ENCODE results near the gene RNPEP.

The RNPEP gene

GRCh38 chr1:202029171-202029665, 46.8 kb downstream of the RNPEP start:
- Histone ChIP-seq H3K79me2 (ENCODE audit: control insufficient read depth, insufficient read depth, low read length, poor library complexity) (peaks cover under 1% of the 10 kb centered on the region), H3K36me3 (ENCODE audit: control insufficient read depth in 1 of 2, insufficient read depth in 2 of 2, low read length in 2 of 2) (no peaks in the 10 kb centered on the region), H2AFZ (ENCODE audit: insufficient read depth, low read length, poor library complexity) (no peak overlapping the region), H3K4ac (ENCODE audit: low read depth, low read length) (no peak overlapping the region), H3K4me1 (ENCODE audit: control insufficient read depth in 1 of 2, insufficient read depth in 2 of 2, low read length in 2 of 2) (peaks cover 2 to 7% of the 10 kb centered on the region in 2 experiments), H2BK12ac (ENCODE audit: low read length) (no peak overlapping the region), H3K4me3 (ENCODE audit: low read depth, low read length) (no peak overlapping the region), H4K8ac (ENCODE audit: low read depth, low read length) (no peak overlapping the region), H3K23ac (ENCODE audit: low read length) (no peak overlapping the region), H3K27ac (ENCODE audit: low read depth, low read length) (no peak overlapping the region), H3K18ac (ENCODE audit: low read length) (no peak overlapping the region), H2BK5ac (ENCODE audit: low read depth, low read length, poor library complexity) (no peak overlapping the region), H2AK5ac (ENCODE audit: low read length) (no peak overlapping the region), H4K91ac (ENCODE audit: low read depth, low read length) (no peak overlapping the region), H3K4me2 (ENCODE audit: low read length) (no peak overlapping the region), H4K12ac (ENCODE audit: low read depth, low read length) (no peak overlapping the region), H3K9me3 (ENCODE audit: insufficient read depth, low read depth, low read length) (no peaks in the 10 kb centered on the region), H3K27me3 (ENCODE audit: insufficient read depth, low read length) (no peaks in the 10 kb centered on the region), H3K14ac (ENCODE audit: low read length) (no peak overlapping the region), H2BK120ac (ENCODE audit: insufficient read depth, low read length, poor library complexity) (no peak overlapping the region), H3K79me1 (ENCODE audit: low read length) (peaks cover 4% of the 10 kb centered on the region), H3K9ac (ENCODE audit: low read length) (no peak overlapping the region)
- WGBS (ENCODE audit: extremely low coverage, insufficient coverage, insufficient read length) = no CpG with 5 or more reads among the region's 5 CpGs
- DNase-seq = no peak

GRCh38 chr1:202029727-202030126, 47.3 kb downstream of the RNPEP start:
- H4K8ac ChIP-seq (ENCODE audit: low read depth, low read length) = no peak overlapping the region
- no peak overlapping the region for H2AK5ac ChIP-seq (ENCODE audit: low read length)
- DNase-seq = no peak
- H3K4ac ChIP-seq (ENCODE audit: low read depth, low read length) = no peak overlapping the region
- H3K79me2 ChIP-seq (ENCODE audit: control insufficient read depth, insufficient read depth, low read length, poor library complexity) = peaks cover 4% of the 10 kb centered on the region
- H4K12ac ChIP-seq (ENCODE audit: low read depth, low read length) = no peak overlapping the region
- H3K27ac ChIP-seq (ENCODE audit: low read depth, low read length) = no peak overlapping the region
- H3K23ac ChIP-seq (ENCODE audit: low read length) = no peak overlapping the region
- no peak overlapping the region for H3K18ac ChIP-seq (ENCODE audit: low read length)
- H4K91ac ChIP-seq (ENCODE audit: low read depth, low read length) = no peak overlapping the region
- H3K4me2 ChIP-seq (ENCODE audit: low read length) = no peak overlapping the region
- peak overlapping the region; percentile 31 for H2BK12ac ChIP-seq (ENCODE audit: low read length)
- no peak overlapping the region for H3K14ac ChIP-seq (ENCODE audit: low read length)
- no peak overlapping the region for H2BK5ac ChIP-seq (ENCODE audit: low read depth, low read length, poor library complexity)
- WGBS (ENCODE audit: extremely low coverage, insufficient coverage, insufficient read length) = no CpG with 5 or more reads among the region's 2 CpGs
- no peaks in the 10 kb centered on the region for H3K36me3 ChIP-seq (ENCODE audit: control insufficient read depth in 1 of 2, insufficient read depth in 2 of 2, low read length in 2 of 2)
- H3K79me1 ChIP-seq (ENCODE audit: low read length) = peaks cover 8% of the 10 kb centered on the region
- no peaks in the 10 kb centered on the region for H3K9me3 ChIP-seq (ENCODE audit: insufficient read depth, low read depth, low read length)
- H3K9ac ChIP-seq (ENCODE audit: low read length) = no peak overlapping the region
- H3K27me3 ChIP-seq (ENCODE audit: insufficient read depth, low read length) = no peaks in the 10 kb centered on the region
- H2AFZ ChIP-seq (ENCODE audit: insufficient read depth, low read length, poor library complexity) = no peak overlapping the region
- H2BK120ac ChIP-seq (ENCODE audit: insufficient read depth, low read length, poor library complexity) = no peak overlapping the region
- H3K4me1 ChIP-seq (ENCODE audit: control insufficient read depth in 1 of 2, insufficient read depth in 2 of 2, low read length in 2 of 2) = peaks cover 5 to 11% of the 10 kb centered on the region in 2 experiments
- no peak overlapping the region for H3K4me3 ChIP-seq (ENCODE audit: low read depth, low read length)

GRCh38 chr1:202031796-202032195, 49.3 kb downstream of the RNPEP start:
- Histone ChIP-seq H2AK5ac (ENCODE audit: low read length) (no peak overlapping the region), H3K36me3 (ENCODE audit: control insufficient read depth in 1 of 2, insufficient read depth in 2 of 2, low read length in 2 of 2) (no peaks in the 10 kb centered on the region), H3K23ac (ENCODE audit: low read length) (no peak overlapping the region), H3K4me2 (ENCODE audit: low read length) (no peak overlapping the region), H4K8ac (ENCODE audit: low read depth, low read length) (no peak overlapping the region), H3K79me2 (ENCODE audit: control insufficient read depth, insufficient read depth, low read length, poor library complexity) (peaks cover 4% of the 10 kb centered on the region), H4K91ac (ENCODE audit: low read depth, low read length) (no peak overlapping the region), H4K12ac (ENCODE audit: low read depth, low read length) (no peak overlapping the region), H3K4me3 (ENCODE audit: low read depth, low read length) (no peak overlapping the region), H3K27me3 (ENCODE audit: insufficient read depth, low read length) (no peaks in the 10 kb centered on the region), H2BK5ac (ENCODE audit: low read depth, low read length, poor library complexity) (no peak overlapping the region), H3K18ac (ENCODE audit: low read length) (no peak overlapping the region), H3K9me3 (ENCODE audit: insufficient read depth, low read depth, low read length) (no peaks in the 10 kb centered on the region), H2AFZ (ENCODE audit: insufficient read depth, low read length, poor library complexity) (no peak overlapping the region), H2BK120ac (ENCODE audit: insufficient read depth, low read length, poor library complexity) (no peak overlapping the region), H3K9ac (ENCODE audit: low read length) (no peak overlapping the region), H2BK12ac (ENCODE audit: low read length) (no peak overlapping the region), H3K14ac (ENCODE audit: low read length) (no peak overlapping the region), H3K27ac (ENCODE audit: low read depth, low read length) (no peak overlapping the region), H3K4ac (ENCODE audit: low read depth, low read length) (no peak overlapping the region), H3K4me1 (ENCODE audit: control insufficient read depth in 1 of 2, insufficient read depth in 2 of 2, low read length in 2 of 2) (peaks cover 7 to 11% of the 10 kb centered on the region in 2 experiments), H3K79me1 (ENCODE audit: low read length) (peaks cover 9% of the 10 kb centered on the region)
- DNase-seq = no peak
- no CpG with 5 or more reads among the region's 4 CpGs for WGBS (ENCODE audit: extremely low coverage, insufficient coverage, insufficient read length)

GRCh38 chr1:202034149-202034682, 51.8 kb downstream of the RNPEP start:
- Histone ChIP-seq H3K4ac (ENCODE audit: low read depth, low read length) (peak overlapping the region; percentile 4), H2AFZ (ENCODE audit: insufficient read depth, low read length, poor library complexity) (peak overlapping the region; percentile 77)

More at GRCh38 chr1:202034149-202034682, 51.8 kb downstream of the RNPEP start:
- Histone ChIP-seq H3K27me3 (ENCODE audit: insufficient read depth, low read length) (no peaks in the 10 kb centered on the region), H3K36me3 (ENCODE audit: control insufficient read depth in 1 of 2, insufficient read depth in 2 of 2, low read length in 2 of 2) (no peaks in the 10 kb centered on the region), H3K14ac (ENCODE audit: low read length) (peak overlapping the region; percentile 62), H3K4me2 (ENCODE audit: low read length) (peak overlapping the region; percentile 54), H4K8ac (ENCODE audit: low read depth, low read length) (peak overlapping the region; percentile 61), H3K9me3 (ENCODE audit: insufficient read depth, low read depth, low read length) (no peaks in the 10 kb centered on the region), H4K91ac (ENCODE audit: low read depth, low read length) (peak overlapping the region; percentile 90), H2AK5ac (ENCODE audit: low read length) (peak overlapping the region; percentile 82), H3K9ac (ENCODE audit: low read length) (peak overlapping the region; percentile 10), H3K4me3 (ENCODE audit: low read depth, low read length) (no peak overlapping the region), H3K79me1 (ENCODE audit: low read length) (peaks cover 11% of the 10 kb centered on the region), H2BK120ac (ENCODE audit: insufficient read depth, low read length, poor library complexity) (peak overlapping the region; percentile 95), H2BK12ac (ENCODE audit: low read length) (peak overlapping the region; percentile 83), H3K27ac (ENCODE audit: low read depth, low read length) (peak overlapping the region; percentile 79), H3K18ac (ENCODE audit: low read length) (peak overlapping the region; percentile 92), H4K12ac (ENCODE audit: low read depth, low read length) (peak overlapping the region; percentile 4), H3K79me2 (ENCODE audit: control insufficient read depth, insufficient read depth, low read length, poor library complexity) (peaks cover 4% of the 10 kb centered on the region), H3K23ac (ENCODE audit: low read length) (no peak overlapping the region), H2BK5ac (ENCODE audit: low read depth, low read length, poor library complexity) (peak overlapping the region; percentile 91), H3K4me1 (ENCODE audit: control insufficient read depth in 1 of 2, insufficient read depth in 2 of 2, low read length in 2 of 2) (peaks cover 7 to 11% of the 10 kb centered on the region in 2 experiments)
- WGBS (ENCODE audit: extremely low coverage, insufficient coverage, insufficient read length) = no CpG with 5 or more reads among the region's 7 CpGs
- DNase-seq = no peak

All from trophoblast cell (in vitro differentiated cells and primary cell).